Right atrium auricular region (tissue), 2 donors: ENCODE measurements around the gene STIM1. TPM values are rescaled to one million over a fixed set of nuclear protein-coding genes. Genes with fewer than 3 reads are reported as not detected.

Experiments
- DNase-seq: peaks from one replicate; pipeline ENCODE4 v3.0.0-alpha.2; 2019; ENCODE audit warnings: low spot score
- H3K27ac ChIP-seq, 2 donors: fragments of 200-600 bp; sonication (generic); 1 replicate in 1 of 2; 2 replicates in 1 of 2; pipeline ENCODE4 v1.5.1; 2016 to 2019
- H3K27me3 ChIP-seq, 2 donors: fragments of 200-600 bp; sonication (generic); one replicate each; pipeline versions ENCODE4 v1.5.1 to v1.6.0; 2017 to 2019
- H3K36me3 ChIP-seq: fragments of 200-600 bp; sonication (generic); one replicate; pipeline ENCODE4 v1.5.1; 2016
- H3K4me1 ChIP-seq, 2 donors: fragments of 200-600 bp; sonication (generic); one replicate each; pipeline versions ENCODE4 v1.5.1 to v1.6.0; 2017 to 2019
- H3K4me3 ChIP-seq, 2 donors: fragments of 200-600 bp; sonication (generic); 1 replicate in 1 of 2; 2 replicates in 1 of 2; pipeline ENCODE4 v1.5.1; 2017 to 2019; ENCODE audit warnings: mild to moderate bottlenecking in 1 of 2, moderate library complexity in 1 of 2
- H3K9me3 ChIP-seq, 2 donors: fragments of 200-600 bp; sonication (generic); one replicate each; pipeline ENCODE4 v1.5.1; 2019
- CTCF ChIP-seq, 2 donors: fragments of 200-600 bp; sonication (generic); IDR thresholded peaks; one replicate each; pipeline ENCODE4 v1.5.1; 2019; ENCODE audit warnings: antibody characterized with exemption in 2 of 2
- total RNA-seq, 2 donors: library from RNA; depleted of rRNA; stranded (reverse); fragments of >200 nt; gene quantifications; one replicate each; pipeline ENCODE4 v1.1.0, GENCODE V29; 2016

Gene STIM1
- total RNA-seq, 2 donors from 2014 or later = 15.4 to 16.6 TPM

- no peak for TF ChIP-seq CTCF (IDR thresholded peaks at IDR 0.05)
- peaks cover 0 to 2% of the 10 kb centered on the region in 2 donors for H3K4me1 ChIP-seq
These were observed 30.4 kb downstream of the STIM1 start for GRCh38 chr11:3885855-3886254.

GRCh38 chr11:3886985-3887384, 31.5 kb downstream of the STIM1 start:
- H3K9me3 ChIP-seq = no peaks in the 10 kb centered on the region

More at GRCh38 chr11:3885855-3886254, 30.4 kb downstream of the STIM1 start:
- DNase-seq = no peak
- no peak overlapping the region for H3K27ac ChIP-seq
- H3K36me3 ChIP-seq = no peaks in the 10 kb centered on the region
- H3K4me3 ChIP-seq = no peak overlapping the region
- H3K9me3 ChIP-seq = no peaks in the 10 kb centered on the region
- no peaks in the 10 kb centered on the region for H3K27me3 ChIP-seq

GRCh38 chr11:3888876-3889275, 33.4 kb downstream of the STIM1 start:
- peaks cover 0 to 3% of the 10 kb centered on the region in 2 donors for H3K4me1 ChIP-seq

More at GRCh38 chr11:3886985-3887384, 31.5 kb downstream of the STIM1 start:
- TF ChIP-seq CTCF (IDR thresholded peaks at IDR 0.05) = no peak
- no peak for DNase-seq
- no peak overlapping the region for H3K4me3 ChIP-seq
- H3K36me3 ChIP-seq = no peaks in the 10 kb centered on the region
- H3K27me3 ChIP-seq = no peaks in the 10 kb centered on the region
- no peaks in the 10 kb centered on the region for H3K4me1 ChIP-seq
- no peak overlapping the region for H3K27ac ChIP-seq

GRCh38 chr11:3890014-3890413, 34.5 kb downstream of the STIM1 start:
- H3K27me3 ChIP-seq = no peaks in the 10 kb centered on the region
- H3K4me3 ChIP-seq = no peak overlapping the region
- H3K36me3 ChIP-seq = no peaks in the 10 kb centered on the region
- no peak for DNase-seq
- H3K9me3 ChIP-seq = no peaks in the 10 kb centered on the region
- H3K4me1 ChIP-seq = peaks cover 0 to 10% of the 10 kb centered on the region in 2 donors
- no peak for TF ChIP-seq CTCF (IDR thresholded peaks at IDR 0.05)
- H3K27ac ChIP-seq = no peak overlapping the region

More at GRCh38 chr11:3888876-3889275, 33.4 kb downstream of the STIM1 start:
- Histone ChIP-seq H3K36me3 (no peaks in the 10 kb centered on the region), H3K27ac (no peak overlapping the region), H3K9me3 (no peaks in the 10 kb centered on the region), H3K4me3 (no peak overlapping the region), H3K27me3 (no peaks in the 10 kb centered on the region)
- no peak for TF ChIP-seq CTCF (IDR thresholded peaks at IDR 0.05)
- DNase-seq = no peak

- TF ChIP-seq CTCF (IDR thresholded peaks at IDR 0.05) = no peak
- H3K27me3 ChIP-seq = no peaks in the 10 kb centered on the region
- H3K9me3 ChIP-seq = no peaks in the 10 kb centered on the region
- DNase-seq = no peak
- H3K36me3 ChIP-seq = no peaks in the 10 kb centered on the region
- peaks cover 0 to 10% of the 10 kb centered on the region in 2 donors for H3K4me1 ChIP-seq
- H3K27ac ChIP-seq = no peak overlapping the region
- H3K4me3 ChIP-seq = no peak overlapping the region
These were observed 35.3 kb downstream of the STIM1 start for GRCh38 chr11:3890806-3891205.

- no peak overlapping the region for H3K4me3 ChIP-seq
- no peaks in the 10 kb centered on the region for H3K9me3 ChIP-seq
- H3K36me3 ChIP-seq = no peaks in the 10 kb centered on the region
- H3K4me1 ChIP-seq = peaks cover 0 to 10% of the 10 kb centered on the region in 2 donors
- no peak for DNase-seq
- TF ChIP-seq CTCF (IDR thresholded peaks at IDR 0.05) = no peak
- H3K27ac ChIP-seq = no peak overlapping the region
- H3K27me3 ChIP-seq = no peaks in the 10 kb centered on the region
These were observed 36.3 kb downstream of the STIM1 start for GRCh38 chr11:3891751-3892150.
